ENCODE data around the gene TSPAN17. TPM values are rescaled to one million over a fixed set of nuclear protein-coding genes. Genes with fewer than 3 reads are reported as not detected.

TSPAN17 gene
- total and polyA plus RNA-seq, 2 experiments from 2014 or later = 27.9 to 33.4 TPM

DNA sequence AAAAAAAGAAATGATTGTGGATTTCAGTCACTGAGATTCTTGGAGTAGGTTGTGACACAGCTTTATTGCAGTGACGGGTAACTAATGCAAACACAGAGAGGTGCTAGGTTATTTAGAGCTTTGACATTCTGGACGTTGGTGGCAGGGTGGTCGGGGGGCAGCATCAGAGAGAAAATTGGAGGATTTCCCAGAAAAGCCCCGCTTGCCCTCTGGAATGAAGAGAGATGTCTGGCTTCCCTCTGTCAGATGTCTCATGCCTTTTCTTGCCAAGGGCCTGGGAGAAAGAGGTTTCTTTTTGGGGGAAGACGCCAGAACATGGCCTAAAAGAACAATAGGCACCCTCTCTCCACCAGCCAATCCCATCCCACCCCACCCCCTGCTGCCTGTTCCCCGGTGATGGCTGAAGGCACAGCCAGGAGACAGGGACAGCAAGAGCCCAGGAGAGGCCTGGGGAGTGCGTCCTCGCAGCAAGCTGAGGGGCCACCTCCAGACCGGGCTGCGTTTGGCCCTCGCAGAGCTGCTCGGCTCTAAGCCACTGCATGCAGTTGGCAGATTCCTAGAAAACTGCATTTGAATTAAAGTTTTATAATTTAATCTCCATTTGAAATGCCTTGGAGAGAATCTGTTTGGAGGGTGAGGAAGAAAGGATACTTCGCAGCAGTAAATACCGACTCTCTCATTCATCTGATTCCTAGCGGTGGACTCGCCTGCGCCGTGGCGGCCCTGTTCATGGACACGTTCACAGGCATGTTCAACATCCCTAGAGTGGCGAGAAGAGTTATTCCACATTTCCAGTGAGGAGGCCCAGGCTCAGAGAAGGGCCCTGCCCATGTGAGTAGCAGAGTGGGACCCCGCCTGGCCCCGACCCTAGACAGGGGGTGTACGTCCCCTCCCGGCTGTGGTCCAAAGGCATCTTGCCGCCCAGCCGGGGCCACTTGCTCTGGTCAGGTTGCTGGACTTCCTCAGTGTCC lies 55.7 kb downstream of the TSPAN17 start:
- H3K27me3 ChIP-seq = no peaks in the 10 kb centered on the region

GRCh38 chr5:176703857-176704256 lies 56.6 kb downstream of the TSPAN17 start:
- no peaks in the 10 kb centered on the region for H3K27me3 ChIP-seq
- H3K4me3 ChIP-seq = no peak overlapping the region
- no peaks in the 10 kb centered on the region for H3K36me3 ChIP-seq (replicated peaks; ENCODE audit: insufficient read depth, low read depth)
- H3K79me2 ChIP-seq = no peaks in the 10 kb centered on the region
- H3K9me2 ChIP-seq (replicated peaks; ENCODE audit: insufficient read depth) = no peaks in the 10 kb centered on the region
- H2AFZ ChIP-seq = no peak overlapping the region
- no peaks in the 10 kb centered on the region for H3K9me3 ChIP-seq (ENCODE audit: low read depth)
- no peaks in the 10 kb centered on the region for H3K4me1 ChIP-seq (ENCODE audit: insufficient read depth)
- no peaks in the 10 kb centered on the region for H4K20me1 ChIP-seq (ENCODE audit: insufficient read depth, poor library complexity, severe bottlenecking)
- no peak overlapping the region for H3K27ac ChIP-seq
- 86% methylated on average over 13 of the region's 13 CpGs for WGBS (ENCODE audit: low lambda C conversion rate, missing lambda C conversion rate)
- TF ChIP-seq EZH2 (IDR thresholded peaks at IDR 0.05; ENCODE audit: borderline replicate concordance) (no peak), EZH2phosphoT487 (IDR thresholded peaks at IDR 0.05; ENCODE audit: low read depth, severe bottlenecking, unreplicated experiment) (no peak)
- TF ChIP-seq, protein P1, sequence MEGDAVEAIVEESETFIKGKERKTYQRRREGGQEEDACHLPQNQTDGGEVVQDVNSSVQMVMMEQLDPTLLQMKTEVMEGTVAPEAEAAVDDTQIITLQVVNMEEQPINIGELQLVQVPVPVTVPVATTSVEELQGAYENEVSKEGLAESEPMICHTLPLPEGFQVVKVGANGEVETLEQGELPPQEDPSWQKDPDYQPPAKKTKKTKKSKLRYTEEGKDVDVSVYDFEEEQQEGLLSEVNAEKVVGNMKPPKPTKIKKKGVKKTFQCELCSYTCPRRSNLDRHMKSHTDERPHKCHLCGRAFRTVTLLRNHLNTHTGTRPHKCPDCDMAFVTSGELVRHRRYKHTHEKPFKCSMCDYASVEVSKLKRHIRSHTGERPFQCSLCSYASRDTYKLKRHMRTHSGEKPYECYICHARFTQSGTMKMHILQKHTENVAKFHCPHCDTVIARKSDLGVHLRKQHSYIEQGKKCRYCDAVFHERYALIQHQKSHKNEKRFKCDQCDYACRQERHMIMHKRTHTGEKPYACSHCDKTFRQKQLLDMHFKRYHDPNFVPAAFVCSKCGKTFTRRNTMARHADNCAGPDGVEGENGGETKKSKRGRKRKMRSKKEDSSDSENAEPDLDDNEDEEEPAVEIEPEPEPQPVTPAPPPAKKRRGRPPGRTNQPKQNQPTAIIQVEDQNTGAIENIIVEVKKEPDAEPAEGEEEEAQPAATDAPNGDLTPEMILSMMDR (IDR thresholded peaks at IDR 0.05; ENCODE audit: poor library complexity) = no peak
- H3K4me2 ChIP-seq = no peak overlapping the region
- DNase-seq (ENCODE audit: low spot score) = no peak

More for the DNA sequence above, 55.7 kb downstream of the TSPAN17 start:
- Histone ChIP-seq H3K4me1 (ENCODE audit: insufficient read depth) (no peaks in the 10 kb centered on the region), H3K36me3 (replicated peaks; ENCODE audit: insufficient read depth, low read depth) (no peaks in the 10 kb centered on the region), H3K9me2 (replicated peaks; ENCODE audit: insufficient read depth) (no peaks in the 10 kb centered on the region), H3K9me3 (ENCODE audit: low read depth) (no peaks in the 10 kb centered on the region), H3K4me3 (no peak overlapping the region), H3K4me2 (no peak overlapping the region), H2AFZ (no peak overlapping the region), H4K20me1 (ENCODE audit: insufficient read depth, poor library complexity, severe bottlenecking) (no peaks in the 10 kb centered on the region), H3K79me2 (no peaks in the 10 kb centered on the region), H3K27ac (no peak overlapping the region)
- 81% methylated on average over 26 of the region's 27 CpGs for WGBS (ENCODE audit: low lambda C conversion rate, missing lambda C conversion rate)
- DNase-seq (ENCODE audit: low spot score) = no peak
- no peak for TF ChIP-seq EZH2 (IDR thresholded peaks at IDR 0.05; ENCODE audit: borderline replicate concordance)
- TF ChIP-seq, protein P1 (IDR thresholded peaks at IDR 0.05; ENCODE audit: poor library complexity) = no peak
- no peak for TF ChIP-seq EZH2phosphoT487 (IDR thresholded peaks at IDR 0.05; ENCODE audit: low read depth, severe bottlenecking, unreplicated experiment)

DNA sequence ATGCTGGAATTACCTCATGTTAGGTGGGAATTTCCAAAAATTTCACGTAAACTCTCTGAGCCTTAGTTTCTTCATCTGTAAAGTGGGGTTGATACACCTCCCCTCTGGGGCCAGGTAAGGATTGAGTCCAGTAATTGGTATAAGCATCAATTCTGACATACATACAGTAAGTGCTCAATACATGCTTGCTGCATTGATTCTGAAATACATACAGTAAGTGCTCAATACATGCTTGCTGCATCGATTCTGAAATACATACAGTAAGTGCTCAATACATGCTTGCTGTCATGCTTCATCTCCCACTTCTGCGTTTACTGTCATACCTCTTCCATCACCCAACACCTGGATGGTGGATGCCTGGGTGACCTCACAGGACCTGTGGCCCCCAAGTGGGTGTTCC lies 57.1 kb downstream of the TSPAN17 start:
- Histone ChIP-seq H3K4me2 (no peak overlapping the region), H3K79me2 (no peaks in the 10 kb centered on the region), H3K9me3 (ENCODE audit: low read depth) (no peaks in the 10 kb centered on the region), H3K4me1 (ENCODE audit: insufficient read depth) (no peaks in the 10 kb centered on the region), H4K20me1 (ENCODE audit: insufficient read depth, poor library complexity, severe bottlenecking) (no peaks in the 10 kb centered on the region), H3K36me3 (replicated peaks; ENCODE audit: insufficient read depth, low read depth) (no peaks in the 10 kb centered on the region), H2AFZ (no peak overlapping the region), H3K27me3 (no peaks in the 10 kb centered on the region), H3K9me2 (replicated peaks; ENCODE audit: insufficient read depth) (no peaks in the 10 kb centered on the region), H3K4me3 (no peak overlapping the region), H3K27ac (no peak overlapping the region)
- TF ChIP-seq EZH2 (IDR thresholded peaks at IDR 0.05; ENCODE audit: borderline replicate concordance) (no peak), EZH2phosphoT487 (IDR thresholded peaks at IDR 0.05; ENCODE audit: low read depth, severe bottlenecking, unreplicated experiment) (no peak)
- TF ChIP-seq, protein P1 (IDR thresholded peaks at IDR 0.05; ENCODE audit: poor library complexity) = no peak
- no peak for DNase-seq (ENCODE audit: low spot score)
- 94% methylated on average over 3 of the region's 3 CpGs for WGBS (ENCODE audit: low lambda C conversion rate, missing lambda C conversion rate)

Data from hepatocyte (in vitro differentiated cells).